Stomach (tissue), 9 donors: ENCODE results near the gene TPH2. TPM values are rescaled to one million over a fixed set of nuclear protein-coding genes. Genes with fewer than 3 reads are reported as not detected.

Experiments
- DNase-seq, 2 donors: peaks; one replicate each; pipeline versions ENCODE4 v3.0.0 to v3.0.0-alpha.2; 2013 to 2019
- H3K27ac ChIP-seq, 5 donors: fragments of 200-600 bp in 4 of 5; sonication (generic) in 4 of 5; one replicate each; pipeline ENCODE4 v1.5.1; 2013 to 2019; ENCODE audit warnings: mild to moderate bottlenecking in 1 of 5, moderate library complexity in 1 of 5
- H3K27me3 ChIP-seq, 3 donors: fragments of 200-600 bp; sonication (generic); one replicate each; pipeline ENCODE4 v1.5.1; 2017 to 2019; ENCODE audit warnings: mixed run types in 1 of 3
- H3K36me3 ChIP-seq, 4 donors: fragments of 200-600 bp; sonication (generic); 1 replicate in 3 of 4; 2 replicates in 1 of 4; pipeline ENCODE4 v1.5.1; 2016 to 2019
- H3K4me1 ChIP-seq, 4 donors: fragments of 200-600 bp; sonication (generic); one replicate each; pipeline ENCODE4 v1.5.1; 2016 to 2019
- H3K4me3 ChIP-seq, 4 donors: fragments of 200-600 bp; sonication (generic) in 3 of 4; one replicate each; pipeline ENCODE4 v1.5.1; 2016 to 2019; ENCODE audit warnings: mild to moderate bottlenecking in 1 of 4
- H3K9me3 ChIP-seq, 4 donors: fragments of 200-600 bp; sonication (generic); one replicate each; pipeline ENCODE4 v1.5.1; 2016 to 2019
- CTCF ChIP-seq, 7 experiments: fragments of 450-650 bp in 4 of 7; fragments of 200-600 bp in 3 of 7; sonication (generic) in 3 of 7; IDR thresholded peaks; one replicate each; pipeline ENCODE4 v1.5.1; 2016 to 2019; ENCODE audit warnings: antibody characterized with exemption in 7 of 7, control low read depth in 2 of 7, mild to moderate bottlenecking in 1 of 7
- EP300 ChIP-seq: sonication (generic); formaldehyde crosslinking; IDR thresholded peaks from one replicate; pipeline ENCODE4 v1.6.1; 2017; ENCODE audit warnings: antibody characterized with exemption
- POLR2A ChIP-seq, 4 donors: fragments of 450-650 bp; IDR thresholded peaks; one replicate each; pipeline ENCODE4 v1.6.1; 2016; ENCODE audit warnings: antibody characterized with exemption in 4 of 4, control low read depth in 2 of 4, mild to moderate bottlenecking in 1 of 4, moderate library complexity in 1 of 4
- POLR2AphosphoS5 ChIP-seq, 3 donors: sonication (generic); formaldehyde crosslinking; IDR thresholded peaks; one replicate each; pipeline ENCODE4 v1.6.1; 2016; ENCODE audit warnings: antibody characterized with exemption in 3 of 3
- WGBS, 5 donors: extraction: QIAGEN DNeasy Blood & Tissue Kit in 3 of 5; methylation state at CpG; one replicate each; pipeline versions ENCODE4 v1.1.5 to v1.1.7; 2013 to 2018; 5-methylcytosine and 5-hydroxymethylcytosine counted together
- intact Hi-C: fragments of 100-400 bp; cut with DNase I; formaldehyde crosslinking; loops from one replicate; pipeline ENCODE4 v1.15.1; 2023; ENCODE audit warnings: low total_unique reads
- polyA plus RNA-seq, 3 donors: library from polyadenylated mRNA; stranded (reverse); fragments of 200-250 nt; gene quantifications; one replicate each; pipeline ENCODE4 v1.2.3, GENCODE V29; 2013
- total RNA-seq, 5 donors: library from RNA; depleted of rRNA; stranded (reverse); fragments of >200 nt; gene quantifications; one replicate each; pipeline versions ENCODE4 v1.1.0 to v1.2.3, GENCODE V29; 2014 to 2016
- donor health status: healthy with polysubstance abuse.
- donor health status: Bipolar disorder and iron deficiency.
- donor health status: healthy.

Gene TPH2
- total and polyA plus RNA-seq, 8 donors, result 0.37 TPM; not detected in 7

- no peaks in the 10 kb centered on the region for H3K9me3 ChIP-seq
- no peaks in the 10 kb centered on the region for H3K36me3 ChIP-seq
- no peak overlapping the region for H3K4me3 ChIP-seq
- DNase-seq, result no peak
- H3K27ac ChIP-seq, result no peak overlapping the region
- intact Hi-C loops, result no loop called here
- 35 to 54% (median 46%) methylated on average over 2 of the region's 2 CpGs for WGBS, 5 donors
- no peaks in the 10 kb centered on the region for H3K27me3 ChIP-seq
- H3K4me1 ChIP-seq, result peaks cover 0 to 3% (median 0%) of the 10 kb centered on the region in 4 donors
- TF ChIP-seq EP300 (no peak), POLR2A (IDR thresholded peaks at IDR 0.05) (no peak), POLR2AphosphoS5 (IDR thresholded peaks at IDR 0.05) (no peak), CTCF (IDR thresholded peaks at IDR 0.05) (no peak)
Observed at GRCh38 chr12:71958056-71958455, 19.4 kb downstream of the TPH2 start.

GRCh38 chr12:71958457-71958856, 19.8 kb downstream of the TPH2 start:
- H3K9me3 ChIP-seq, result no peaks in the 10 kb centered on the region
- no peak for TF ChIP-seq EP300
- no peak for TF ChIP-seq POLR2A (IDR thresholded peaks at IDR 0.05)
- TF ChIP-seq CTCF (IDR thresholded peaks at IDR 0.05), result no peak
- no peak for TF ChIP-seq POLR2AphosphoS5 (IDR thresholded peaks at IDR 0.05)
- peaks cover 0 to 3% (median 0%) of the 10 kb centered on the region in 4 donors for H3K4me1 ChIP-seq
- H3K27ac ChIP-seq, result no peak overlapping the region
- WGBS, 5 donors, result 31 to 38% (median 36%) methylated on average over 2 of the region's 2 CpGs
- H3K4me3 ChIP-seq, result no peak overlapping the region
- DNase-seq, result no peak
- intact Hi-C loops, result no loop called here
- H3K36me3 ChIP-seq, result no peaks in the 10 kb centered on the region
- H3K27me3 ChIP-seq, result no peaks in the 10 kb centered on the region

- H3K36me3 ChIP-seq, result no peaks in the 10 kb centered on the region
- H3K27me3 ChIP-seq, result no peaks in the 10 kb centered on the region
- WGBS, 5 donors, result 55 to 68% (median 63%) methylated on average over 4 of the region's 4 CpGs
- intact Hi-C loops, result no loop called here
- peaks cover 0 to 3% (median 0%) of the 10 kb centered on the region in 4 donors for H3K4me1 ChIP-seq
- TF ChIP-seq POLR2A (IDR thresholded peaks at IDR 0.05) (no peak), POLR2AphosphoS5 (IDR thresholded peaks at IDR 0.05) (no peak), CTCF (IDR thresholded peaks at IDR 0.05) (no peak)
- DNase-seq, result no peak
- no peaks in the 10 kb centered on the region for H3K9me3 ChIP-seq
- no peak overlapping the region for H3K27ac ChIP-seq
- H3K4me3 ChIP-seq, result no peak overlapping the region
Observed at GRCh38 chr12:71958993-71959578, 20.4 kb downstream of the TPH2 start.

DNA sequence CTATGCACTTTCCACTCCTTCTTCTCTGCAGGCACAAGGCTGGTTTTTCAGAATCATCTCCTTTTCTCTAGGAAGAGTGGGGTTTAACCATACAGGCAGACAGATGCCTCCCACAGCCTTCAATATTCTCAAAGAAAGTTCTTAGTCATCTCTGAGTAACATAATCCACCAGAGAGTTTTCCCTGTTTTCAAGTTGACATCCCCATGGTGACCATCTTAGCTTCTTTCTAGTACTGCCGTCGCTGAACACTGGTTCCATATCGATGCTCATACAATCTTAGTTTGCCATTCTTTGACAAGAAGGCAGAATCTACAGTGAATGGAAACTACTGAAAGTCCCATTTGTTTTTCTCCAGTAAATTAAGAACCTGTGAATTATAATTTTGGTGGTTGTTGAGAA, 28.6 kb downstream of the TPH2 start:
- DNase-seq, result no peak

More for the DNA sequence above, 28.6 kb downstream of the TPH2 start:
- WGBS, 5 donors, result 65 to 88% (median 78%) methylated on average over 3 of the region's 3 CpGs
- Histone ChIP-seq H3K4me1 (no peaks in the 10 kb centered on the region), H3K9me3 (no peaks in the 10 kb centered on the region), H3K36me3 (no peaks in the 10 kb centered on the region), H3K4me3 (no peak overlapping the region), H3K27me3 (peaks cover 0 to 8% (median 0%) of the 10 kb centered on the region in 3 donors), H3K27ac (no peak overlapping the region)
- intact Hi-C loops, result no loop called here
- TF ChIP-seq POLR2A (IDR thresholded peaks at IDR 0.05) (no peak), POLR2AphosphoS5 (IDR thresholded peaks at IDR 0.05) (no peak), EP300 (no peak), CTCF (IDR thresholded peaks at IDR 0.05) (no peak)
